AG09319 (cell line): ENCODE measurements around the gene HELZ.
"Not testable (repeated sequence)": the region's sequence is repeated elsewhere in the genome, so short reads cannot be mapped to it uniquely, and the experiment has no call there.

Experiments
- DNase-seq: peaks from one replicate; pipeline ENCODE4 v3.0.0-alpha.2; 2010; ENCODE audit warnings: low read depth; ENCODE audit errors: extremely low read depth
- TF ChIP-seq, protein P1 (sequence below): IDR thresholded peaks from 2 replicates; pipeline ENCODE4 v1.5.1; 2011; ENCODE audit warnings: low read depth, mild to moderate bottlenecking, inconsistent platforms, low read length, moderate library complexity

The HELZ gene, protein sequence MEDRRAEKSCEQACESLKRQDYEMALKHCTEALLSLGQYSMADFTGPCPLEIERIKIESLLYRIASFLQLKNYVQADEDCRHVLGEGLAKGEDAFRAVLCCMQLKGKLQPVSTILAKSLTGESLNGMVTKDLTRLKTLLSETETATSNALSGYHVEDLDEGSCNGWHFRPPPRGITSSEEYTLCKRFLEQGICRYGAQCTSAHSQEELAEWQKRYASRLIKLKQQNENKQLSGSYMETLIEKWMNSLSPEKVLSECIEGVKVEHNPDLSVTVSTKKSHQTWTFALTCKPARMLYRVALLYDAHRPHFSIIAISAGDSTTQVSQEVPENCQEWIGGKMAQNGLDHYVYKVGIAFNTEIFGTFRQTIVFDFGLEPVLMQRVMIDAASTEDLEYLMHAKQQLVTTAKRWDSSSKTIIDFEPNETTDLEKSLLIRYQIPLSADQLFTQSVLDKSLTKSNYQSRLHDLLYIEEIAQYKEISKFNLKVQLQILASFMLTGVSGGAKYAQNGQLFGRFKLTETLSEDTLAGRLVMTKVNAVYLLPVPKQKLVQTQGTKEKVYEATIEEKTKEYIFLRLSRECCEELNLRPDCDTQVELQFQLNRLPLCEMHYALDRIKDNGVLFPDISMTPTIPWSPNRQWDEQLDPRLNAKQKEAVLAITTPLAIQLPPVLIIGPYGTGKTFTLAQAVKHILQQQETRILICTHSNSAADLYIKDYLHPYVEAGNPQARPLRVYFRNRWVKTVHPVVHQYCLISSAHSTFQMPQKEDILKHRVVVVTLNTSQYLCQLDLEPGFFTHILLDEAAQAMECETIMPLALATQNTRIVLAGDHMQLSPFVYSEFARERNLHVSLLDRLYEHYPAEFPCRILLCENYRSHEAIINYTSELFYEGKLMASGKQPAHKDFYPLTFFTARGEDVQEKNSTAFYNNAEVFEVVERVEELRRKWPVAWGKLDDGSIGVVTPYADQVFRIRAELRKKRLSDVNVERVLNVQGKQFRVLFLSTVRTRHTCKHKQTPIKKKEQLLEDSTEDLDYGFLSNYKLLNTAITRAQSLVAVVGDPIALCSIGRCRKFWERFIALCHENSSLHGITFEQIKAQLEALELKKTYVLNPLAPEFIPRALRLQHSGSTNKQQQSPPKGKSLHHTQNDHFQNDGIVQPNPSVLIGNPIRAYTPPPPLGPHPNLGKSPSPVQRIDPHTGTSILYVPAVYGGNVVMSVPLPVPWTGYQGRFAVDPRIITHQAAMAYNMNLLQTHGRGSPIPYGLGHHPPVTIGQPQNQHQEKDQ (N-terminal part only)

DNA sequence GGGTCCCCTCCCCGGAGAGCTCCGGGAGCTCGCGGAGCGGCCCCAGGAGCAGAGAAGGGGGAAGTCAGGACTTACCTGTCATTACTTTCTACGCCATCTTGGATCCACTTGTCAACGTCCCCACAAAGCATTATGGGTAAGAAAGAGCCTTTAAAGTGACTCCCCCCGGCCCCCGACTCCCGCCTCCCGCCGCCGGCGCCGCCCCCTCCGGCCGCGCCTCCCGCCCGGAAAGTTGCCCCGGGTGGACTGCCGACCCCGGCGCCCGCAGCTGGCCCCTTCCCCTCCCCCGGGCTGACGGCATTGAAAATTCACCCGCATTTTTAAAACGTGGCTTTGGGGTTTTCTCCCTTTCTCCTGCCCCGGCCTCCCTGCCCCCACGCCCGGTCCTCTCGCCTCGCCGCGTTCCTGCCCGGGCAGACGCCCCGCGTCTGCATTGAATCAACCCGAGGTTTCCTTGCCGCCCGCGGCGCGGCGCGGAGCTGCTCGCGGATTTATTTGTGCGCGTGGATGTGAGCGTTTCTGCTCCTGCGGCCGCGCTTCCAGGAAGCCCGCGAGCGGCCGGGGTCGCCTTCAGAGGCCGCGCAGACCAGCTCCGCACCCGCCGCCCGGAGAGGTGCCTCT is at the start of gene HELZ:
TSS of gene HELZ (minus strand) at position 124 of the 621 bp plus-strand sequence. CDS start 26,392 bp downstream, outside the sequence.
- peak; percentile 51 for DNase-seq
- TF ChIP-seq, protein P1, sequence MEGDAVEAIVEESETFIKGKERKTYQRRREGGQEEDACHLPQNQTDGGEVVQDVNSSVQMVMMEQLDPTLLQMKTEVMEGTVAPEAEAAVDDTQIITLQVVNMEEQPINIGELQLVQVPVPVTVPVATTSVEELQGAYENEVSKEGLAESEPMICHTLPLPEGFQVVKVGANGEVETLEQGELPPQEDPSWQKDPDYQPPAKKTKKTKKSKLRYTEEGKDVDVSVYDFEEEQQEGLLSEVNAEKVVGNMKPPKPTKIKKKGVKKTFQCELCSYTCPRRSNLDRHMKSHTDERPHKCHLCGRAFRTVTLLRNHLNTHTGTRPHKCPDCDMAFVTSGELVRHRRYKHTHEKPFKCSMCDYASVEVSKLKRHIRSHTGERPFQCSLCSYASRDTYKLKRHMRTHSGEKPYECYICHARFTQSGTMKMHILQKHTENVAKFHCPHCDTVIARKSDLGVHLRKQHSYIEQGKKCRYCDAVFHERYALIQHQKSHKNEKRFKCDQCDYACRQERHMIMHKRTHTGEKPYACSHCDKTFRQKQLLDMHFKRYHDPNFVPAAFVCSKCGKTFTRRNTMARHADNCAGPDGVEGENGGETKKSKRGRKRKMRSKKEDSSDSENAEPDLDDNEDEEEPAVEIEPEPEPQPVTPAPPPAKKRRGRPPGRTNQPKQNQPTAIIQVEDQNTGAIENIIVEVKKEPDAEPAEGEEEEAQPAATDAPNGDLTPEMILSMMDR, result no peak

DNA sequence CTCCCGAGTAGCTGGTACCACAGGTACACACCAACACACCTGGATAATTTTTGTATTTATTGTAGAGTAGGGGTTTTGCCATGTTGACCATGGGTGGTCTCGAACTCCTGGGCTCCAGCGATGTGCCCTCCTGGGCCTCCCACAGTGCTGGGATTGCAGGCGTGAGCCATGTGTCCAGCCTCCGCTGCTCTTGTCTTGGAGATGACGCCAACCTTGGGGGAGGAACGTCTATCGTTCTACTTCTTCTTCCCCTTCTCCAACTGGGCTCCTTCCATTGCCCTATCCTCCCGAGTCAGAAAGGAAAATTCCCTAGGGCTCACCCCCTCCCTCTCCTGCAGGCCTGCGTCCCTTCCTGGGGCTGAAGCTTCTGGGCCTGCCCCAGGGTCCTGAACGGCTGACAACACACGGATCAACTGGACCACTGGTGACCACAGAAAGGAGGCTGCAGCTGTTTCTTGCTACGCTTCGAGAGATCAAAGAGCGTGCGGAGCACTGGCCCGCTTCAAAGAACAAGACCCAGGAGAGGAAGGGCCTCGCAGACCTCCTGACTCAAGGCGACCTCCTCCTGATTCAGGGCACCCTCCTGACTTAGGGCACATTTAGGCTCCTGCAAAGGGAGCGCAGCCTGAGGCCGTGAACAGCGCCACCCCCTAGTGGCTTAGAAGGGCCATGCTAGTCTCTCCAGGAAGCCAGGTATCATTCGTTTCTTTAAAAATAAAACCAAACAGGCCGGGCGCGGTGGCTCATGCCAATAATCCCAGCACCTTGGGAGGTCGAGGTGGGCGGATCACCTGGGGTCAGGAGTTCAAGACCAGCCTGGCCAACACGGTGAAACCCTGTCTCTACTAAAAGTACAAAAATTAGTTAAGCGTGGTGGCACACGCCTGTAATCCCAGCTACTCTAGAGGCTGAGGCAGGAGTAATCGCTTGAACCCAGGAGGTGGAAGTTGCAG is 48.5 kb upstream of the HELZ start:
- TF ChIP-seq, protein P1, result peak; percentile 73
- peak; percentile 3 for DNase-seq

DNA sequence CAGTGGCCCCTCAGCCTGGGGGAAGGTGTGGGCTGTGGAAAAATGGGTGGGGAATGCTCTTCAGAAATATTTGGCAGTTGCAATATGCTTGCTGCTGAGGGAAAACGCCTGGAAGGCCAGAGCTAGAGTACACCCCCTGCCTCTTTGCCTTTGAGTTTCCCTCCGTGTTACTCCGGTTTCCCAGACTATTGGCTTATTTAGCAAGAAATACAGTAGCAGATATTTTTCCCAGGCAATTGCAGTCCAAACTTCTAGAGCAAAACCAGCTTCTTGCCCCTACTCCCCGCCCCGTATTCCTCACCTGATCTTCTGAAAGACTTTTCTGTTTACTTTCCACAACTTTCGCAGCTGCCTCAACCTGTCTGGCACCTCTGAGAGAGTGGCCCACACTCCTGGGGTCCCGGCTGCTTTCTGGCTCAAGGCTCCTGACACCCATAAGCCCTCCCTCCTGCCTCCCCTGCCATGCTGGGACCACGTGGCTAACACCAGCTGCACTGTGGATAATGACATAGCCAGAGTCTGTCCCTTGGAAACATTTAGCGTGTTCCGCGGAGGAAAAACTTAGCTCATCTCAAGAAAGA is 45.8 kb upstream of the HELZ start:
- no peak for DNase-seq
- TF ChIP-seq, protein P1, result no peak

DNA sequence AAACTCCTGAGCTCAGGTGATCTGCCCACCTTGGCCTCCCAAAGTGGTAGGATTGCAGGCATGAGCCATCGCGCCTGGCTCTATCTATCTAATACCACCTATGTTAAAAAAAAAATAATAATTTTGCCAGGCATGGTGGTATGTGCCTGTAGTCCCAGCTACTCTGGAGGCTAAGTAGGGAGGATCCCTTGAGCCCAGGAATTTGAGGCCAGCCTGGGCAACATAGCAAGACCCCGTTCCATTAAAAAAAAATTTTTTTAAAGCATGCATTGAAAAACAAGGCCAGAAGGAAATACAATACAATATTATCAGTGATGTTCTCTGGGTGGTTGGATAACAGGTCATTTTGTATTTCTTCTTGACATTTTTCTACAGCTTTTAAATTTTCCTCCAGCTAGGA is 45.2 kb upstream of the HELZ start:
- TF ChIP-seq, protein P1, result no peak
- no peak for DNase-seq

DNA sequence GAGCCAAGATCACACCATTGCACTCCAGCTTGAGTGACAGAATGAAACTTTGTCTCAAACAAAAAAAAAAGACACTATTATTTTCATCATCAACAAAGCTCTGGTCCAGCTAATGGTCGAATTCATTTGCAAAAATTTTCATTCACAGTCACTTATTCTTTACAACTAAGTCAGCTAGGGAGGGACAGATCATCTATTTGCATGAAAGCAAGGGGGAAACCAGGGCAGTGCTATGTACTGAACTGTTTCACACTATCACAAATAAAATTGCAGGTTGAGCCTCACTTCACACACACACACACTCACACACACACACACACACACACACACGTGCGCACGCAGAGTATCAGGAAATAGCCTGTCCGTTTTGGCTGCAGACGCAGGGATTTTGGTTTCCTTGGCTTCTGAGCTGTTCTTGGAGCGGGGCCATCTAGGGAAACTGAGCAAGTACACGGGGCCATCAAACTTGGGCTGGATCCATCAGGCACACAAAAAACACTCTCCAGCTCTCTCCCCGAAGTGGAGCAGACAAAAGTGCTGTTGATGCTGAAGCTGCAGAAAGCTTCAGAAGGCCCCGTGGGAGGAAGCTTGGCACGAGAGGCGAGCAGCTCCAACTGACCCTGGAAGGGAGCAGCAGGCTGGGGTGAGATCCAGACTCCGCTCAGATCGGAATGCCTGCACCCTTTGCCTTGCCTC is 44.3 kb upstream of the HELZ start:
- peak; percentile 29 for DNase-seq
- TF ChIP-seq, protein P1, result no peak

DNA sequence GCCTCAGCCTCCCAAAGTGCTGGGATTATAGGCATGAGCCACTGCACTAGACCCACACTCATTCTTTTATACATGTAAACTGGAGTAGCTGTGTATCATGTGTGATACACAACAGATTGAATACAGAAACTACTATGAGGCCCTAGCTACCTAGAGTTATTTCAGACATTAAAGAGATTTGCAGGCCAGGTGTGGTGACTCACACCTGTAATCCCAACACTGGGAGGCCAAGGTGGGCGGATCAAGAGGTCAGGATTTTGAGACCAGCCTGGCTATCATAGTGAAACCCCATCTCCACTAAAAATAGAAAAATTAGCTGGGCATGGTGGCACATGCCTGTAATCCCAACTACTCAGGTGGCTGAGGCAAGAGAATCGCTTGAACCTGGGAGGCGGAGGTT is 41.8 kb upstream of the HELZ start:
- DNase-seq, result not testable (repeated sequence)
